ENCODE measurements around the gene MON1B.

DNA sequence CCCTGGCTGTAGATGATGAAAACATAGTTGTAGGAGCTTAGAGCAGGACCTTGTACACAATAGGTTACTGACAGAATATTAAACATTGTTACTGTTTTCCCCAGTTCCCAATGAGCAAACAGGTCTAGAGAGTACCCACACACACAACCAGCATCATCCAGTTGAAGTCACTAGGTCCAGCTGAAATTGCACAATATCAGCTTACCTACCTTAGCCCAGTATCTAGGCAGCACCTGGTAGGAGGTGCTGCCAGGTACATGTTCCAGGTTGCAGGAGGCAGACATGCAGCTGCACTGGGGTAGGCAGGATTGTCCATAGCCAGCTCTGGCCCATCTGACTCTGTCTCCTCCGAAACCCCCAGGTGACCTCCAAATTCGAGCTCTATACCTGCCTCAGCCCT lies 6.8 kb downstream of the MON1B start:
- TF ChIP-seq TAF1 (IDR thresholded peaks at IDR 0.05; ENCODE audit: borderline replicate concordance, low read depth, low read length) (no peak), POLR2A (IDR thresholded peaks at IDR 0.05; ENCODE audit: low read depth, low read length) (no peak)
